Ishikawa (cell line): ENCODE data around the gene KIFC1.

Source experiments
- CEBPB ChIP-seq: IDR thresholded peaks from 2 replicates; pipeline ENCODE4 v1.6.1; 2012
- CREB1 ChIP-seq: IDR thresholded peaks from 2 replicates; pipeline ENCODE4 v1.6.1; 2012; ENCODE audit warnings: low read depth
- EGR1 ChIP-seq: IDR thresholded peaks from 2 replicates; pipeline ENCODE4 v1.6.1; 2012
- FOXM1 ChIP-seq: IDR thresholded peaks from 2 replicates; pipeline ENCODE4 v1.6.1; 2012; ENCODE audit warnings: low read depth, borderline replicate concordance
- NFIC ChIP-seq: IDR thresholded peaks from 2 replicates; pipeline ENCODE4 v1.6.1; 2012
- TAF1 ChIP-seq: IDR thresholded peaks from 2 replicates; pipeline ENCODE4 v1.6.1; 2012; ENCODE audit warnings: low read depth, mild to moderate bottlenecking
- TCF12 ChIP-seq: IDR thresholded peaks from 2 replicates; pipeline ENCODE4 v1.6.1; 2012; ENCODE audit warnings: low read depth
- TEAD4 ChIP-seq: IDR thresholded peaks from 2 replicates; pipeline ENCODE4 v1.6.1; 2012
- YY1 ChIP-seq: IDR thresholded peaks from 2 replicates; pipeline ENCODE4 v1.6.1; 2012; ENCODE audit warnings: low read depth
- TF ChIP-seq, protein P1 (sequence below): IDR thresholded peaks from 2 replicates; pipeline ENCODE4 v1.6.1; 2012; ENCODE audit warnings: low read depth, mild to moderate bottlenecking

GRCh38 chr6:33359331-33359730 is 32.3 kb upstream of the KIFC1 start:
- no peak for TF ChIP-seq TEAD4
- TF ChIP-seq FOXM1, result no peak
- no peak for TF ChIP-seq NFIC
- no peak for TF ChIP-seq CEBPB
- TF ChIP-seq TCF12, result no peak
- TF ChIP-seq, protein P1, sequence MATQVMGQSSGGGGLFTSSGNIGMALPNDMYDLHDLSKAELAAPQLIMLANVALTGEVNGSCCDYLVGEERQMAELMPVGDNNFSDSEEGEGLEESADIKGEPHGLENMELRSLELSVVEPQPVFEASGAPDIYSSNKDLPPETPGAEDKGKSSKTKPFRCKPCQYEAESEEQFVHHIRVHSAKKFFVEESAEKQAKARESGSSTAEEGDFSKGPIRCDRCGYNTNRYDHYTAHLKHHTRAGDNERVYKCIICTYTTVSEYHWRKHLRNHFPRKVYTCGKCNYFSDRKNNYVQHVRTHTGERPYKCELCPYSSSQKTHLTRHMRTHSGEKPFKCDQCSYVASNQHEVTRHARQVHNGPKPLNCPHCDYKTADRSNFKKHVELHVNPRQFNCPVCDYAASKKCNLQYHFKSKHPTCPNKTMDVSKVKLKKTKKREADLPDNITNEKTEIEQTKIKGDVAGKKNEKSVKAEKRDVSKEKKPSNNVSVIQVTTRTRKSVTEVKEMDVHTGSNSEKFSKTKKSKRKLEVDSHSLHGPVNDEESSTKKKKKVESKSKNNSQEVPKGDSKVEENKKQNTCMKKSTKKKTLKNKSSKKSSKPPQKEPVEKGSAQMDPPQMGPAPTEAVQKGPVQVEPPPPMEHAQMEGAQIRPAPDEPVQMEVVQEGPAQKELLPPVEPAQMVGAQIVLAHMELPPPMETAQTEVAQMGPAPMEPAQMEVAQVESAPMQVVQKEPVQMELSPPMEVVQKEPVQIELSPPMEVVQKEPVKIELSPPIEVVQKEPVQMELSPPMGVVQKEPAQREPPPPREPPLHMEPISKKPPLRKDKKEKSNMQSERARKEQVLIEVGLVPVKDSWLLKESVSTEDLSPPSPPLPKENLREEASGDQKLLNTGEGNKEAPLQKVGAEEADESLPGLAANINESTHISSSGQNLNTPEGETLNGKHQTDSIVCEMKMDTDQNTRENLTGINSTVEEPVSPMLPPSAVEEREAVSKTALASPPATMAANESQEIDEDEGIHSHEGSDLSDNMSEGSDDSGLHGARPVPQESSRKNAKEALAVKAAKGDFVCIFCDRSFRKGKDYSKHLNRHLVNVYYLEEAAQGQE, result no peak
- TF ChIP-seq YY1, result no peak
- no peak for TF ChIP-seq EGR1
- TF ChIP-seq CREB1, result no peak
- no peak for TF ChIP-seq TAF1
